PC-9 (cell line): ENCODE results near the gene CATSPERB. TPM values are rescaled to one million over a fixed set of nuclear protein-coding genes. Genes with fewer than 3 reads are reported as not detected.
A peak's percentile ranks its signal among the peaks of the same experiment; 100 is the strongest.

Experiments used
- BruUV-seq: library from RNA; stranded (reverse); fragments of 400-500 nt; replicated peaks from 2 replicates; lab custom pipeline; 2021; lab: Mats Ljungman, UMichigan
- CTCF ChIA-PET: fragments of 300-600 bp; sonication (Branson Sonifier 250); formaldehyde crosslinking; loops from one replicate; lab custom pipeline; 2022; ENCODE audit warnings: antibody characterized with exemption; lab: Charles Lee
- POLR2A ChIA-PET: fragments of 300-600 bp; sonication (Branson Sonifier 250); formaldehyde crosslinking; loops from one replicate; lab custom pipeline; 2022; ENCODE audit warnings: antibody characterized with exemption; ENCODE audit not compliant: unreplicated experiment; lab: Charles Lee
- DNase-seq, 2 experiments: peaks; one replicate each; pipeline versions ENCODE4 v3.0.0 to v3.0.0-alpha.2; 2015 to 2022; ENCODE audit warnings: mixed read lengths in 1 of 2
- H2AFZ ChIP-seq: fragments of 200-600 bp; sonication (generic); 2 replicates; pipeline ENCODE4 v1.8.1; 2017; ENCODE audit warnings: antibody characterized with exemption
- H3F3A ChIP-seq: fragments of 200-600 bp; sonication (generic); 2 replicates; pipeline ENCODE4 v1.8.1; 2017; ENCODE audit warnings: antibody characterized with exemption, mild to moderate bottlenecking, low read depth; ENCODE audit not compliant: insufficient read depth
- H3K27ac ChIP-seq: fragments of 200-600 bp; sonication (generic); 2 replicates; pipeline ENCODE4 v1.6.1; 2016; ENCODE audit warnings: mixed run types
- H3K27me3 ChIP-seq: fragments of 200-600 bp; sonication (generic); 2 replicates; pipeline ENCODE4 v1.6.1; 2016; ENCODE audit warnings: low read depth, mixed run types; ENCODE audit not compliant: insufficient read depth
- H3K36me3 ChIP-seq: fragments of 200-600 bp; sonication (generic); 2 replicates; pipeline ENCODE4 v1.6.1; 2016; ENCODE audit warnings: low read depth, mixed run types
- H3K4me1 ChIP-seq: fragments of 200-600 bp; sonication (generic); replicated peaks from 2 replicates; pipeline ENCODE4 v1.6.1; 2016; ENCODE audit warnings: mixed run types; ENCODE audit not compliant: insufficient read depth
- H3K4me2 ChIP-seq: fragments of 200-600 bp; sonication (generic); 2 replicates; pipeline ENCODE4 v1.6.1; 2017; ENCODE audit warnings: mixed run types
- H3K4me3 ChIP-seq: fragments of 200-600 bp; sonication (generic); 2 replicates; pipeline ENCODE4 v1.6.1; 2016; ENCODE audit warnings: mixed run types
- H3K79me2 ChIP-seq: fragments of 200-600 bp; sonication (generic); 2 replicates; pipeline ENCODE4 v1.6.1; 2017; ENCODE audit warnings: low read depth, mixed run types
- H3K9me2 ChIP-seq: fragments of 200-600 bp; sonication (generic); 2 replicates; pipeline ENCODE4 v1.8.1; 2017; ENCODE audit warnings: mild to moderate bottlenecking; ENCODE audit not compliant: insufficient read depth
- H3K9me3 ChIP-seq: fragments of 200-600 bp; sonication (generic); 2 replicates; pipeline ENCODE4 v1.8.1; 2016; ENCODE audit warnings: low read depth; ENCODE audit not compliant: insufficient read depth
- H4K20me1 ChIP-seq: fragments of 200-600 bp; sonication (generic); 2 replicates; pipeline ENCODE4 v1.8.1; 2017; ENCODE audit not compliant: insufficient read depth
- EZH2 ChIP-seq: fragments of 200-600 bp; sonication (generic); IDR thresholded peaks from 2 replicates; pipeline ENCODE4 v1.8.0; 2017; ENCODE audit warnings: antibody characterized with exemption, low read depth
- intact Hi-C: fragments of 100-400 bp; cut with micrococcal nuclease; formaldehyde crosslinking; loops from one replicate; pipeline ENCODE4 v1.10.0; 2022; ENCODE audit not compliant: unreplicated experiment
- total RNA-seq: library from RNA; stranded (reverse); gene quantifications from 2 replicates; pipeline ENCODE4 v1.2.3, GENCODE V29; 2021
- TF ChIP-seq, protein P1 (sequence below): fragments of 200-600 bp; sonication (generic); conservative IDR thresholded peaks from 2 replicates; pipeline ENCODE4 v1.6.1; 2017; ENCODE audit warnings: mixed run types, antibody characterized with exemption, mild to moderate bottlenecking, moderate library complexity

Gene CATSPERB
- total RNA-seq, 1 experiment from 2014 or later: not detected

DNA sequence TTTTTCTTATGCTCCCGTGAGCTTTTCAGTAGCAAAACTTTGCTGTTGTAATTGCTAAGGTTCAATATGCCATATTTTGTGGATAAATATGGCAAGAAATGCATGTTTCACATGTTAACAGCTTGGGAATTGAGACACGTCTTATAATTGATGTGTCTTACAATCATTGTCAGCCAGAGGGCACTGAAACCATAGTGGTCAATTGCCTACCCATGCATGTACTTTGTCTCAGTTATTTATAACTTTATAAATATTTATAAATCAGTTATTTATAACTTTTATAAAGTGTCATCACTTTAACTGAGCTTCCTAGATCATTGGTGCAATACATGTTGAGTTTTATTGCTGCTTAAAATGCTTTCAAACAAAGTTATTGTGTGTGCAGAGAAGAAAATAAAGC lies 82.0 kb downstream of the CATSPERB start:
- intact Hi-C loops: loop anchor here (5.0 kb wide), 2 partner anchors 207 to 262 kb away; no protein-coding TSS in a partner anchor
- ChIA-PET CTCF (no interaction called here), POLR2A (interaction anchor here (0.7 kb wide), 1 partner anchor 339 kb away, joined by 4 read pairs; no protein-coding TSS in a partner anchor)
- Histone ChIP-seq H3K4me3 (no peak overlapping the region), H2AFZ (no peak overlapping the region), H3K36me3 (no peaks in the 10 kb centered on the region), H3K9me2 (no peaks in the 10 kb centered on the region), H3K4me1 (peaks cover 9% of the 10 kb centered on the region), H3K27me3 (no peaks in the 10 kb centered on the region), H3K9me3 (no peaks in the 10 kb centered on the region), H4K20me1 (no peaks in the 10 kb centered on the region), H3K4me2 (no peak overlapping the region), H3F3A (no peaks in the 10 kb centered on the region), H3K79me2 (no peaks in the 10 kb centered on the region), H3K27ac (no peak overlapping the region)
- BruUV-seq: no TSS peak
- DNase-seq: peak in 1 of 2 experiments; percentile 0
- TF ChIP-seq, protein P1, sequence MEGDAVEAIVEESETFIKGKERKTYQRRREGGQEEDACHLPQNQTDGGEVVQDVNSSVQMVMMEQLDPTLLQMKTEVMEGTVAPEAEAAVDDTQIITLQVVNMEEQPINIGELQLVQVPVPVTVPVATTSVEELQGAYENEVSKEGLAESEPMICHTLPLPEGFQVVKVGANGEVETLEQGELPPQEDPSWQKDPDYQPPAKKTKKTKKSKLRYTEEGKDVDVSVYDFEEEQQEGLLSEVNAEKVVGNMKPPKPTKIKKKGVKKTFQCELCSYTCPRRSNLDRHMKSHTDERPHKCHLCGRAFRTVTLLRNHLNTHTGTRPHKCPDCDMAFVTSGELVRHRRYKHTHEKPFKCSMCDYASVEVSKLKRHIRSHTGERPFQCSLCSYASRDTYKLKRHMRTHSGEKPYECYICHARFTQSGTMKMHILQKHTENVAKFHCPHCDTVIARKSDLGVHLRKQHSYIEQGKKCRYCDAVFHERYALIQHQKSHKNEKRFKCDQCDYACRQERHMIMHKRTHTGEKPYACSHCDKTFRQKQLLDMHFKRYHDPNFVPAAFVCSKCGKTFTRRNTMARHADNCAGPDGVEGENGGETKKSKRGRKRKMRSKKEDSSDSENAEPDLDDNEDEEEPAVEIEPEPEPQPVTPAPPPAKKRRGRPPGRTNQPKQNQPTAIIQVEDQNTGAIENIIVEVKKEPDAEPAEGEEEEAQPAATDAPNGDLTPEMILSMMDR: peak; percentile 68
- no peak for TF ChIP-seq EZH2

DNA sequence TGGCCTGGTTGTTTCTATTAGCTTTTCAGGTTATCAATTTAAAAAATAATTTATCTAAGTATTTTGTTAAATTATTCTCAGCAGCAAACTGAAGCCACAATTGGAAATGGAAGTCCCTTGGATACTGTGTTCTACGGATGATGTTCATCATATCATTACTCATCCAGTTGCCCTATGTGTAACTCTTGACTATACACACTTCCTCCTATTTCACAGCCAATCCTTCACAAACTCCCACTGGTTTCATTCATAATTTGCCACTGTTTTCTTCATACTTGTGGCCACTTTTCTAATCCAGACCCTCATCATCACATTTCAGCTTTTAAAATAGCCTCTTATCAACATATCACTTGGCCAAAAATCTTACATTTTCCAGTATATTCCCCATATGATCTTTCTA lies 84.0 kb downstream of the CATSPERB start:
- no peak overlapping the region for H2AFZ ChIP-seq
- BruUV-seq: no TSS peak
- no peaks in the 10 kb centered on the region for H4K20me1 ChIP-seq
- no peaks in the 10 kb centered on the region for H3K36me3 ChIP-seq
- no peak overlapping the region for H3K4me3 ChIP-seq
- H3K79me2 ChIP-seq: no peaks in the 10 kb centered on the region
- H3K27me3 ChIP-seq: no peaks in the 10 kb centered on the region
- H3K4me2 ChIP-seq: no peak overlapping the region
- no peaks in the 10 kb centered on the region for H3K9me2 ChIP-seq
- ChIA-PET CTCF (no interaction called here), POLR2A (no interaction called here)
- DNase-seq: no peak
- no peak for TF ChIP-seq EZH2
- TF ChIP-seq, protein P1: no peak
- no peaks in the 10 kb centered on the region for H3K4me1 ChIP-seq
- no peaks in the 10 kb centered on the region for H3F3A ChIP-seq
- no peak overlapping the region for H3K27ac ChIP-seq
- H3K9me3 ChIP-seq: no peaks in the 10 kb centered on the region
- intact Hi-C loops: no loop called here

DNA sequence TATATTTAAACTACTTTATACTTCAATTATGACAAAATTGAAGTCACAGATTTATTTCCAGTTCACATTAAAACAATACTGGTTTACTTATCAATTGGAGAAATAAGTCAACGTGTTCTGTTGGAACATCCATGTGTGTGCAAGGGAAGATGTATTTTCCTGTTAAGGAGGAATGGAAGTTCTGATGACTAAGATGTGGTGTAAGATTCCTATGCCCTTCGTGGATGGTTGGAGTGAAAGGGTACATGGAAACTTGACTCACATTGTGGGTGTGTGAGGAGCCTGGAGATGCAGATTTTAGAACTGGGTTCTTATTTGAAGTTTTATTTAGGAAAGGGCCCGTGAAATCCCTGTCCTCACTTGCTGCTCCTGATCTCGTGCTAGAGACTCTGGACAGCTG lies 95.3 kb downstream of the CATSPERB start:
- Histone ChIP-seq H3K4me2 (no peak overlapping the region), H3K4me1 (no peaks in the 10 kb centered on the region), H3K4me3 (no peak overlapping the region), H3K9me3 (no peaks in the 10 kb centered on the region), H2AFZ (no peak overlapping the region), H4K20me1 (no peaks in the 10 kb centered on the region), H3K27ac (no peak overlapping the region), H3K27me3 (no peaks in the 10 kb centered on the region), H3K79me2 (no peaks in the 10 kb centered on the region), H3K36me3 (no peaks in the 10 kb centered on the region), H3F3A (no peaks in the 10 kb centered on the region), H3K9me2 (no peaks in the 10 kb centered on the region)
- no TSS peak for BruUV-seq
- no peak for DNase-seq
- intact Hi-C loops: no loop called here
- TF ChIP-seq, protein P1: no peak
- TF ChIP-seq EZH2: no peak
- ChIA-PET POLR2A (no interaction called here), CTCF (no interaction called here)
